ENCODE measurements around the gene TRIP10. TPM values are rescaled to one million over a fixed set of nuclear protein-coding genes. Genes with fewer than 3 reads are reported as not detected.
"Not testable (repeated sequence)": the region's sequence is repeated elsewhere in the genome, so short reads cannot be mapped to it uniquely, and the experiment has no call there.

TRIP10 gene
- total RNA-seq, 3 donors from 2014 or later: 72.8 to 121 (median 79.5) TPM

- intact Hi-C loops (cut with DNase I, micrococcal nuclease): no loop called here
- Histone ChIP-seq H3K36me3 (ENCODE audit: low read depth) (no peaks in the 10 kb centered on the region), H3K4me1 (ENCODE audit: low read depth) (peaks cover 5% of the 10 kb centered on the region), H3K9me3 (no peaks in the 10 kb centered on the region), H3K4me3 (peak overlapping the region; percentile 22)
- no peak for DNase-seq
- TF ChIP-seq, protein P1, sequence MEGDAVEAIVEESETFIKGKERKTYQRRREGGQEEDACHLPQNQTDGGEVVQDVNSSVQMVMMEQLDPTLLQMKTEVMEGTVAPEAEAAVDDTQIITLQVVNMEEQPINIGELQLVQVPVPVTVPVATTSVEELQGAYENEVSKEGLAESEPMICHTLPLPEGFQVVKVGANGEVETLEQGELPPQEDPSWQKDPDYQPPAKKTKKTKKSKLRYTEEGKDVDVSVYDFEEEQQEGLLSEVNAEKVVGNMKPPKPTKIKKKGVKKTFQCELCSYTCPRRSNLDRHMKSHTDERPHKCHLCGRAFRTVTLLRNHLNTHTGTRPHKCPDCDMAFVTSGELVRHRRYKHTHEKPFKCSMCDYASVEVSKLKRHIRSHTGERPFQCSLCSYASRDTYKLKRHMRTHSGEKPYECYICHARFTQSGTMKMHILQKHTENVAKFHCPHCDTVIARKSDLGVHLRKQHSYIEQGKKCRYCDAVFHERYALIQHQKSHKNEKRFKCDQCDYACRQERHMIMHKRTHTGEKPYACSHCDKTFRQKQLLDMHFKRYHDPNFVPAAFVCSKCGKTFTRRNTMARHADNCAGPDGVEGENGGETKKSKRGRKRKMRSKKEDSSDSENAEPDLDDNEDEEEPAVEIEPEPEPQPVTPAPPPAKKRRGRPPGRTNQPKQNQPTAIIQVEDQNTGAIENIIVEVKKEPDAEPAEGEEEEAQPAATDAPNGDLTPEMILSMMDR (IDR thresholded peaks at IDR 0.05): no peak
- ATAC-seq: no peak
These were observed 33.4 kb downstream of the TRIP10 start for GRCh38 chr19:6772866-6773322.

GRCh38 chr19:6773323-6773931 lies 33.9 kb downstream of the TRIP10 start:
- H3K4me1 ChIP-seq (ENCODE audit: low read depth): no peaks in the 10 kb centered on the region
- peak; percentile 40 to 85 (median 62) for DNase-seq
- TF ChIP-seq, protein P1 (IDR thresholded peaks at IDR 0.05): no peak

GRCh38 chr19:6774821-6775707 lies 35.6 kb downstream of the TRIP10 start:
- H3K4me3 ChIP-seq: no peak overlapping the region
- H3K36me3 ChIP-seq (ENCODE audit: low read depth): no peaks in the 10 kb centered on the region
- DNase-seq (no peak), ATAC-seq (no peak)
- intact Hi-C loops (cut with DNase I, micrococcal nuclease): no loop called here
- TF ChIP-seq, protein P1 (IDR thresholded peaks at IDR 0.05): no peak
- no peaks in the 10 kb centered on the region for H3K4me1 ChIP-seq (ENCODE audit: low read depth)
- H3K9me3 ChIP-seq: no peaks in the 10 kb centered on the region

More at GRCh38 chr19:6773323-6773931, 33.9 kb downstream of the TRIP10 start:
- Histone ChIP-seq H3K4me3 (no peak overlapping the region), H3K36me3 (ENCODE audit: low read depth) (no peaks in the 10 kb centered on the region), H3K9me3 (no peaks in the 10 kb centered on the region)
- intact Hi-C loops (cut with DNase I, micrococcal nuclease): no loop called here
- peak; percentile 57 for ATAC-seq

DNA sequence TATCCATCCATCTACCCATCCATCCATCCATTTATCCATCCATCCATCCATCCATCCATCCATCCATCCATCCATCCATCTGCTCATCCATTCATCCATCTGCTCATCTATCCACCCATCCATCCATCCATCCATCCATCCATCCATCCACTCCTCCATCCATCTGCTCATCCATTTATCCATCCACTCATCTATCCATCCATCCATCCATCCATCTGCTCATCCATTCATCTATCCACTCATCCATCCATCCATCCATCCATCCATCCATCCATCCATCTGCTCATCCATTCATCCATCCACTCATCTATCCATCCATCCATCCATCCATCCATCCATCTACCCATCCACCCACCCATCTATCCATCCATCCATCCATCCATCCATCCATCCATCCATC lies 36.6 kb downstream of the TRIP10 start:
- intact Hi-C loops (cut with DNase I, micrococcal nuclease); DNase-seq; ATAC-seq; H3K9me3 ChIP-seq; H3K4me1 ChIP-seq (ENCODE audit: low read depth); H3K36me3 ChIP-seq (ENCODE audit: low read depth); H3K4me3 ChIP-seq: not testable (repeated sequence)

DNA sequence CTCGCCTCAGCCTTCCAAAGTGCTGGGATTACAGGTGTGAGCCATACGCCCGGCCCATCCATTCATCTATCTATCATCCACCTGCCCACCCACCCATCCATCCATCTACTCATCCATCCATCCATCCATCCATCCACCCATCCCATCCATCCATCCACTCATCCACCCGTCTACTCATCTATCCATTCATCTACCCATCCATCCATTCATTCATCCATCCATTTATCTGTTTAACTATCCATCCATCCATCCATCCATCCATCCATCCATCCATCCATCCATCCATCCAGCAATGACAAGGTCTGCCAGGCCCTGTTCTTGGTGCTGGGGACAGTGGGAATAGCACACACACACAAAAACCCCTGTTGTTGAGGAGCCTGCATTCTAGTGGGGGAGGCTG lies 37.5 kb downstream of the TRIP10 start:
- TF ChIP-seq, protein P1 (IDR thresholded peaks at IDR 0.05): no peak
- no peaks in the 10 kb centered on the region for H3K4me1 ChIP-seq (ENCODE audit: low read depth)
- H3K36me3 ChIP-seq (ENCODE audit: low read depth): no peaks in the 10 kb centered on the region
- H3K4me3 ChIP-seq: no peak overlapping the region
- ATAC-seq: no peak
- no peaks in the 10 kb centered on the region for H3K9me3 ChIP-seq
- intact Hi-C loops (cut with DNase I, micrococcal nuclease): no loop called here
- DNase-seq: no peak

DNA sequence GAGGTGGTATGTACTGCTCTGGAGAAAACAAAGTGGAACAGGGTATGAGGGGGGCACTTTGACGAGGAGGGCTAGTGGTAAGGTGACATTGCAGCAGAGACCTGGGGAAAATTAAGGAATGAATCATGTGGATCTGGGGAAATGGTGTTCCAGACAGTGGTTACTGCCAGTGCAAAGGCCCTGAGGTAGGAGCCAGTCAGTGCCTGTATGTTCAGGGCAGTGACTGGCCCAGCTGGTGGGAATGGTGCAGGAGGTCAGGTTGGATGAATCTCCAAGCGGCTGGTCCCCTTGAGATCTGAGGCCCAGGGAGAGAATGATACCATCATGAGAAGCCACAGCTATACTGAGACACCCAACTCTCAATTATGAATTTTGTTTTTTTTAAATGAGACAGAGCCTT lies 38.0 kb downstream of the TRIP10 start:
- intact Hi-C loops (cut with DNase I, micrococcal nuclease): no loop called here
- no peaks in the 10 kb centered on the region for H3K36me3 ChIP-seq (ENCODE audit: low read depth)
- H3K4me3 ChIP-seq: no peak overlapping the region
- TF ChIP-seq, protein P1 (IDR thresholded peaks at IDR 0.05): no peak
- no peaks in the 10 kb centered on the region for H3K9me3 ChIP-seq
- no peaks in the 10 kb centered on the region for H3K4me1 ChIP-seq (ENCODE audit: low read depth)
- no peak for DNase-seq
- no peak for ATAC-seq
